Stimulated activated CD8-positive, alpha-beta memory T cell treated with anti-CD3 and anti-CD28 coated beads, Interleukin-2, amount 100 ng/mL, for 48 hours (primary cell): ENCODE data around the gene HOXA9.
A peak's percentile ranks its signal among the peaks of the same experiment; 100 is the strongest.

Source experiments
- DNase-seq, 2 donors: peaks; one replicate each; pipeline ENCODE4 v3.0.0-alpha.2; 2020; ENCODE audit warnings: low read depth in 2 of 2

Gene HOXA9

DNA sequence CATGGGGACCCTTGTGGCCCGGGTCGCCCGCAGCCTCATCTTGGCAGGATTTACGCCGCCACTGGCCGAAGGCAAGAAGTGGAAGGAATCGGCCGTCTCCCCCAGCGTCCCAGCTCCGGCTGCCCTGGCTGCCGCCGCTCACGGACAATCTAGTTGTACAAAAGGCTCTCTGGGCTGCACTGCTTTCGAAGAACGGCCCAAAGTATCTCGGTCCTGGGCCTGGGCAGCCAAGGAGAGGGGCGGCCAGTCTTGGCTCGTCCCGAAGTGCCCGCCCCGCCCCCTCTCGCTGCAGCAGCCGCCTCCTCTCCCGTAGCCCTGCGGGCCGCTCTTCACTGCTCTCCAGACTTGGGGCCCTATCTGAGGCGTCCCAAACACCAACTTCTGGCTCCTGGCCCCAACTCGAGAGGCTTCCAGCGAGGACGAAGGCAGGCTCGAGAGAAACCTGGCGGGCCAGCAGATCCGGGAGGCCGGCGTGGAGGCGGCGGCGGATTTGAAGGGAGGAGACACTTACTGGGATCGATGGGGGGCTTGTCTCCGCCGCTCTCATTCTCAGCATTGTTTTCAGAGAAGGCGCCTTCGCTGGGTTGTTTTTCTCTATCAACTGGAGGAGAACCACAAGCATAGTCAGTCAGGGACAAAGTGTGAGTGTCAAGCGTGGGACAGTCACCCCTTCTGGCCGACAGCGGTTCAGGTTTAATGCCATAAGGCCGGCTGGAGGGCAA lies 809 bp downstream of the HOXA9 start:
- no peak for DNase-seq

DNA sequence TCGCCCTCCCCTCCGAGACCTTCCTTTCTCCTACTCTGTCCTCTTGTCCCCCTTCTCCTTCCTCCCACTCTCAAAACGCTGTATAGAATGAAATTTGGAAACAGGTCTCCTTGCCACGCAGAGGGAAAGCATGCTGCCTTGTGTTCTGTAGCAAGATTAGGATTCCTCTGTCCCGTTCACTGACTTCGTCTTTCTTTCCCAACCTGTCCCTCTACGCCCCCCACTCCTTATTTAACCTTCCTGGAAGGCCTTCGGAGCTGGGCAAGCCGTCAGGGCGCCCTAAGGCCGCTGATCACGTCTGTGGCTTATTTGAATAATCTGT lies 1.3 kb downstream of the HOXA9 start:
- no peak for DNase-seq

DNA sequence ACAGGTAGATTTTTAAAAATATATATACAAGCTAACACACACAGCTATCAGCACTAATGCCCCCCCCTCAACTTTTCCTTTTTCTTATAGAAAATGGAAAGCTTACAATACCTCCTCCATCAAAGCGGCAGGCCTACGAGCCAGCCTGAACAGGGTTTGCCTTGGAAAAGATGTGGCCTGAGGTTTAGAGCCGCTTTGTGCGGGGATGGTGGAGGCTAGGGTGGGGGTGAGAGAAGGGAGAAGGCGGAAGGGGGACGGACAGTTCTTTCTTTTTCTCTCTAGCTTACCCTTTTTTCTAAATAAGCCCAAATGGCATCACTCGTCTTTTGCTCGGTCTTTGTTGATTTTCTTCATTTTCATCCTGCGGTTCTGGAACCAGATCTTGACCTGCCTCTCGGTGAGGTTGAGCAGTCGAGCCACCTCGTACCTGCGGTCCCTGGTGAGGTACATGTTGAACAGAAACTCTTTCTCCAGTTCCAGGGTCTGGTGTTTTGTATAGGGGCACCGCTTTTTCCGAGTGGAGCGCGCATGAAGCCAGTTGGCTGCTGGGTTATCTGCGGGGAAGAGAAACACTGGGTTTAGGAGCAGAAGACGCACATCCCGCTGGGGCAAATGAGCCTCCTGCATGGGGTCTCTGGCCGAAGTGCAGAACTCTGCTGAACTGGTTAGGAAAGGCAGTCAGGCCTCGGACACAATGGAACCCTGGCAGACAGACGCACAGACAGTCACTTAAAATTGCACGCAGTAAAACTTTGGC lies 1.9 kb downstream of the HOXA9 start:
- DNase-seq, result no peak

DNA sequence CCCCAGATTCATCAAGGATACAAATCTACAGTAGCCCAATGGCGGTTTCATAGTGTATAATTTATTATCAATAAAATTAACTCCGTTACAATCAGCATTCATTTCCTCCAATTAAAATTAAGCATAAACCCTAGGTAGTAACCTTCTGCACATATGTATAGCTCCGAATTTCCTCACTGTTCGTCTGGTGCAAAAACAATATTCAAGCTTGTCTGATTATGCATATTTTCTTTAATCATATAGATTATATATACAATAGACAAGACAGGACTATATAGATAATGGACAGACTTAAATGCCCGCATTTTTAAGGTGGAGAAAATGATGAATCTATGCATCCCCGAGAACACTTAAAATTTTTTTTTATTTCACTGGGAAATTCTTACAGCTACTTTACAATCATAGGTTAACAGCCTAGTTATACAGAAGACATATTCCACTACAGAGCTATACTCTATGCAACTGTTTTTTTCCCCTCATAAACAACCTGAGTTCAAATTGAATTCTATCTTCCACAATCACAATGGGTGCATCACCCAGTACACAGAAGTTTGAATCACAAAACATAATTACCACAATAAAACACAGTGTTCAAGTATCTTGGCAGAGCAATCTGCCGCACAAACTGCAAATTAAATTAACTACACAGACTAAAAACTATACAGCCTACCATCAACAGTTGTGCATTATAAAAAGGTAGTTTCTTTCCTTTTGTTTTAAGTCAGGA lies 2.6 kb downstream of the HOXA9 start:
- no peak for DNase-seq

DNA sequence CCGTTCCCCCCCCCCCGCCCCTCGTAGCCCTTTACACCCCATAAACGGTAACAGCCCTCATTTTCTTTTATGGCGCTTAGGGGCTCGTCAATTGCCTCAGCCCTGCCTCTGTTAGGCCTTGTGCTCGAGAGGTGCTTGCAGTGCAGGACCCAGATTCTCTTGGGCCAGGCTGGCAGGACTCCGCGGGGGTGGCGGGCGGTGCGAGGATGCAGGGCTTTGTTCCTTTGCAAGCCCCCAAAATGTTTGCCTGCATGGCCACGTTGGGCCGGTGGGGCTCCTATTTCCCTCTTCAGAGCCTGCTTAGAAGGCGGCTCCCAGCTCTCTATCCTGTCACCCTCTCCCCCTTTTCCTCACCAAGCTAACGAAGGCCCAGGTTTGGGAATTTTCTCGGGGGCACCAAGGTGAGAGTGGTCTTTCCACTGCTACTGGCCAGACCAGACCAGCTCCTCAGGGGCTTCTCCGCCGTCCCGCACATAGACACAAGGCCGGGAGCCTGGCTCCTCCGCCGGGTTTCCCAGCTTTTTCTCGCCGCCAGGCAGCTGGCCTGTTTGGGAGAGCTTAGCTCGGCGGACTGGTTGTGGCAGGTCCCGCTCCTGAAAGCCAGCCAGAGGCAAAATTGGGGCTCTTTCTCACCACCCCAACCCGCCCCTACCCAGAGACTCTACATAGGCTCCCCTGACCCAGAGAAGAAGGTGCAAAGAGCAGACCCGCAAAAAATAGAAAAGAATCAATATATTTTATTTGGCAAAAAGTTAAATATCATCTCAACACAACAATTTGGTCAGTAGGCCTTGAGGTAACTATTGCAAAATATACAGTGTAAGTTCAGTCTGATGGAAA lies 3.4 kb downstream of the HOXA9 start:
- no peak for DNase-seq

DNA sequence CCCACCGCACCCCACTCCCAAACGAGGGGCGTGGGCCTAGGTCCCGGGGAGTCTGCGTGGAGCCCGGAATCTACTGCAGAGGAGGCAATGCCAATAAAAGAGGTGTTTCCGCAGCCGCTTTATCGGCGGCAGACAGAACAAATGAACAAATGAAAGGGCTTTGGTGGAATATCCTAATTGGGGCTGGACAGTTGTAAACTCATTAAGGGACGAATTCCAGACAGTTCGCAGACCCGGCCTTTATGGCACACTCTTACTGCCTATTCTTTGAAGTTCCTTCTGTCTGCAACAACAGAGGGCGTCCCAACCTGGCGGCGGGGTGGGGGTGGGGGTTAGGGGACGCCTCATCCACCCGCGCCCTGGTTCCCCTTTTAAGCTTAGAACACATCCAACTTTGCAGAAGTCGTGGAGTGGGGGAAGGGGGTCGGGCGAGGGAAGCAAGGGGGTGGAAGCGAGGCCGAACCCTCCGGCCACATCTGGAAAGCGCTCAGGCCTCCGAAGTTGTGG lies 4.1 kb downstream of the HOXA9 start:
- DNase-seq, result no peak

DNA sequence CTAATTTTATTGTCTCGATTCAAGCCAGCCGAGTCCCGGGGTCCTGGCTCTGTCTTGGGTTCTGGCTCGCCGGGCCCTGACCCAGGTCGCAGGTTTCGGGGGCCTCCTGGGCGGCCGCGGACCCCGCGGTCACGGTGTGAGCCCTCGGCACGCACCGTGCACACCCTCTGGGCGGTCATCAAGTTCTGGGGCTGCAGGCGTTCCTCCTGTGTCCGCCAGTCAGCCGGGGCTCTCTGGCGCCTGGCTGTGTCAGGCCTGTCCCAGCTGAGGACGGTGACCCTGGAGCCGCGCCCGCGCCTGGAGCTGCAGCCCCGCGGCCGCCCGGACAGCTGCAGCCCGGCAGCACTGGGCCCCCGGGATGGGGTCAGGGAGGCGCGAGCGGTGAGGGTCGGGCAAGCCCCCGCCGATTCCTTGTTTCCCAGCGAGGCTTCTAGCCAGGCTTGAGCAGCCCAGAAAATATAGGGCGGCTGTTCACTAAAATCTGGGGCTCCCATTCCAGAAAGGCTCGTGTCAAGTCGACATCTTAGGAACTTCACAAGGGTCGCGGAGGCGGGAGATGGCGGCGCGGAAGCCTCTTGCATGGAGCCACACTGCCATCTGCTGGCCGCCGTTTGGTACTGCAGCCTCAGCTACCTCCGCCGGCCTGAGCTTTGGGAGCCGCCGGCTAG lies 4.7 kb downstream of the HOXA9 start:
- peak; percentile 74 to 77 for DNase-seq

DNA sequence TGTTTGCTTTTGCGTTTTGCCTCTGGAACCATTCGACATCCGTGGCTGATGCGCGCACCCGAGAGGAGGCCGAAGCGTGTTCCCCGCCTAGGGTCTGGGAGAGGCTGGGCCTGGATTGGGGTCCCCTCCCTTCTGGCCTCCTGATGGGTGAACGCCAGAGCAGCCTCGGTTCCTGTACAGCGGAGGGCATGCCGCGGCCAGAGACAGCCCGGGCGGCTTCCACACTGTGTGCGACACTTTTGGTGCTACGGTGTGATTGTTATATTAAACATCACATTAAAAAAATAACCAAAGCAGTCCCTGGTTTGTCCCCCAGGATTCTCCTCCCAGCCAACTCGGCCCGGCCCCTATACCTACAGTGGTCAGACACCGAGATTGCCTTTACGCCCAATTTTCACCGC lies 5.2 kb downstream of the HOXA9 start:
- DNase-seq, result no peak

DNA sequence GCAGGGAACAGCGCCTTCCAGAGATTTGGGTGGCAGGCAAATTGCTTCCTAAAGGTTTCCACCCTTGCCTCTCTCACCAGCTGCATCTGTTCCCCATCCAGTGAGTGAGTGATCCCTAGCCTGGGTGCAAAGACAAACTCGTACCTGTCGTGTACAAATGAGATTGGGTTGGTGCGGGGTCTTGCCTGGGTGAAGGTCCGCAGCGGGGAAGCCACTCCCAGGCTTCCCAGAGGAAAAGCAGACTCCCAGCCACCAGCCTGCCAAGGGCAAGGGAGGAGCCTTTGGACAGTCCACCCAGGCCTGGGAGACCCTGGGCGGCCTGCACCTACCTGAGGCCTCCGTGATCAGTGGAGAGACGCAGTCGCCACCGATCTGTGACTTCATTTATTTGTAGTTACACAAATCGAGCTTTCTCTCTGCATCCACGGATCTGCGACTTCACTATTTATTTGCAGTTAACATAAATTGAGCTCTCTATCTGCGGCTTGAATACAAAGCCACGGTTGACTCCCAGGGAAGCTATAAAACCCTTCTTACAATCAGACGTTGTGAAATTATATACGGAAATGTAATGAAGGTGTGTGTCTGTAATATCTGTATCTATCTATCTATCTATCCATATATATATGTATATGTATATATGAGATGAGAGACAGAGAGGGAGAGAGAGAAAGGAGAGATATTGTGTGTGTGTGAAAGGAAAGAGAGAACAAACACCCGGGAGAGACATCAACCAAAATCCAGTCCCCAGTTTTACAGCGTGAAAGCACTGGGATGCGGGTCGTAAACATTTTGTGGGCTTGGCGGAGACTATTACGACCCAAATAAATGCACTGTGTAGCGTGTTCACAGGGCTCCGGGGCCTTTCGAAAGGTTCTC lies 5.8 kb downstream of the HOXA9 start:
- DNase-seq, result no peak

DNA sequence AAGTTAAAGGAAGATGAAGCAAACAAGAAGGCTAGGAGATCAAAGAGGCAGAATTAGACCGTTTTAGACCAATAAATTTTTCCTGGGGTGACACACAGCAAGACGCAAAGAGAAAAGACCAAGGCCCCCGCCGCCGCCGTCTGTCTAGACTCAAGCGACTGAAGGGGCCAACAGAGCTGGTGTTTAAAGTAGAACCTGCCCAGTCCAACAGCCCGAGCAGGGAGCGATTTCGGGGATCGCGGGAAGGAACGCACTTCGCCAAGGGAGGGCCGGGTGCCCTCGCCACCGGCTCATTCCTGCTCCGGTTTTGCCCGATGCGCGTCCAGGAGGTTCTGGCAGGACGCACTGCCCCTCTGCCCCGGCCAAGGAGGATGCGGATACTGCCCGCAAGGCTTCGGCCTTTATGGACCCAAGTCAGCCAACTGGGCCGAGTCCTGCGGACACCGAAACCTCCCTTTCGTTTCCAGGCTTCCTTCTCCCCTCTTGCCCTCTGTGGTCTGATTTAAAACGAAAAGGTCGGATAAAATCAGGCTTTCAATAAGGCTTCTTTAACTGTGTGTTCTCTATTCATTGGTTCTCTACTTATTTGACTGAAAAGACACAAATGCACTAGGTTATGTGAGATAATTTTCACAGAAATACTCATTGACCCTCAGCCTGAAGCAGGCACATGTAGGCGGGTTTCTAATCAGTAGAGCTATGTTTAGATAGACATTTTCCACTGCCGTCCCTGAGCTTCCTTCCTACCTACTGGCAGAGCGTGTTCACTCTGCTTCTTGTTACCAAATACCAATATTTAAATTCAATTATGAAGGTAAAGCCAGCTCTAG lies 6.7 kb downstream of the HOXA9 start:
- DNase-seq, result no peak

DNA sequence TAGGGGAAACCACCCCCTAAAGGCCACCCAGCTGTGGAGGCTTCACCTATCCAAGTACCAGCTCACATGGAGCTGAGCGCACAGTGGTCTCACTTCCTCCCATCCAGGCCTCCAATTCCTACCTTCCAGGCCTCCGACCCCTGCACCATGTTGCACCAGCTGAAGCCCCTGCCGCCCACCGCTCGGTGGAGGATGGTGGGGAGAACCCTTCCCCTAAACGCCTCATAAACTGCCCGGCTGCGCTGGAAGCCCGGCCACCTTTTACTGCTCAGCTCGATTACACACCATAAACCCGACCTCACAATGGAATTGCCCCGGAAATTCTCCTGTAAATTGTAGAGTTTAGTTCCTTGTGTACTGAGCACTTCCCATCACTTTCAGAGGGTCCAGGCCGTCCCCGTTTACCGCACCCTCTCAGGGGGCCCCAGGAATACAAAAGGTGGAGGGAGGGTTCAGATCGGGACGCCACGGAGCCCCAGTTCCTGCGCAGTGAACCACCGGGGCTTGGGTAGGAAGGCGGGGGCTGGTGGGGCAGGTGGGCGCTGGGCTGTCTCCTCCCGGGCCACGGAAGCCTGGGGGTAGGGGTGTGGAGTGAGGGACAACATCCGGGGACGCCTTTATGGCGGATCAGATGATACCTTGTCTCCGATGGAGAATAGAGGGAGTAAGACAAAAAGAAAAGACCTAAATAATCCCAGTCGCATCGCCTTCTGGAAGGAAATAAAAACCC lies 7.5 kb downstream of the HOXA9 start:
- no peak for DNase-seq

DNA sequence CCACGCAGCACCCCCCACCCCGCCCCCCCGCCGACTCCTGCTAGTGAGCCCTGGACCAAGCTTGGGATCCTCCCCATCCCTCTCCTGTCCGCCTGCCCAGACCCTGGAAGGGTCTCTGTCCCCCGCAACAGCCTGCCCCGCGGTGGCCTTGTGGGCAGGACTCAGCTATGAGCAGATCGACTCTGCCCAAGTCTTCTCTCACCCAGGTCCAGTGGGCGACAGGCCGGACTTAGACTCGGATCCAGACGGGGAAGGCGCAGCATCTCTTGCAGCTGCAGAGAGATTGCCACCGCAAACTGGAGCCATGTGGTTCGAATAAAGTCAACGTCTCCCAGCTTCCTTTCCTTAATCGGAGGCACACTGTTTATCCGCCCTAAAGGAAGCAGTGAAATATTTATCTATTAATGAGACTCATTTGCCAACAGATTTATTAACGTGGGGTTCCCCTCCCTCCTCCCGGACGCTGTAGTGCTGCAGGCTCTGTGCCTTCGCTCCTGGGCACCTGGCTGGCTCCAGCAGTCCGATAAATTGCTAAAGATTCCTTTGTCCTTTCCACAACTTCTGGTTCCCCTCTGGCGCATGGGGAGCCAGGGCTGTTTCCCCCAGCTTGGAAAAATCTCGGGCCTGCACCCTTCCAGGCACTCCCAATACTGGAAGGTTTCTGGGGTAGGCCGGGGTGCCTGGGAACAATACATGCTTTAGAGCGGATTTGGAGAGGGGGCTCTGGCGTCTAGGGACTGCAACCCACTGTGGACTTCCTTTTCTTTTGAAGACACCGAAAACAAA lies 8.2 kb downstream of the HOXA9 start:
- no peak for DNase-seq

DNA sequence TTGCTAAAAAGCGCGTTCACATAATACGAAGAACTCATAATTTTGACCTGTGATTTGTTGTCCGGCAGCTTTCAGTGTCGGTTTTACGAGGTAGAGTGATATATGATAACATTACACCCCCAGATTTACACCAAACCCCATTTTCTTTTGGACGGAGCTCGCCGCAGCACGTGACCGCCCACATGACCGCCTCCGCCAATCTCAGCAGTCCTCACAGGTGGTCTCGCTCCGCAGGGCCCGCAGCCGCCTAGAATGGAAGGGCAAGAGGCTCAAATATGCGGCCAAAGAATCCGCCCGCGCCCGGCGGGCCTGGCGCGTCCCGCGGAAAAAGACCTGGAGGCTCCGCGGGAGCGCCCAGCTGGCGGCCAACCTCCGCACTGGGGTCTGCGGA lies 8.8 kb downstream of the HOXA9 start, which contains the start of gene HOXA7:
Gene HOXA7 (minus strand): TSS at position 168 of the 391 bp plus-strand sequence. CDS start 130 bp downstream, at position 38.
- no peak for DNase-seq

DNA sequence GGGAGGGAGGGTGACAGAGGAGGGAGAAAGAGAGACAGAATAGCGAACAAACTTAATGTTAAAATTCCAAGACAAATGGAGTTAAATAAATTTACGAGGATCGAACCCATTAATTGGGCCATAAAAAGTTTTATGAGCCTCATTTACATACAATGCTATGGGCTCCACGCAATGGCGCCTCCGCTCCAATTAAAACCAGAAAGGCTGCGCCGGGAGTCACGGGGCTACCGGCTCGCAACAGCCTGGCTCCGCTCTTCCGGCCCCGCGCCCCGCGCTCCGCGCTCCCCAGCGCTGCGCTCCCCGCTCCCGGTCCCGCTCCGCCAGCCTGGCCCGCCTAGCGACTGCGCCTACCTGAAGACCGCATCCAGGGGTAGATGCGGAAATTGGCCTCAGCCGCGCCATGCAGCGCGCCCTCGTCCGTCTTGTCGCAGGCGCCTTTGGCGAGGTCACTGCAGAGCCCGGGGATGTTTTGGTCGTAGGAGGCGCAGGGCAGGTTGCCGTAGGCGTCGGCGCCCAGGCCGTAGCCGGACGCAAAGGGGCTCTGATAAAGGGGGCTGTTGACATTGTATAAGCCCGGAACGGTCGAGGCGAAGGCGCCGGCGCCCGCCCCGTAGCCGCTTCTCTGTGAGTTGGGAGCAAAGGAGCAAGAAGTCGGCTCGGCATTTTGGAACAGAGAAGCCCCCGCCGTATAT lies 9.4 kb downstream of the HOXA9 start:
- DNase-seq, result no peak

DNA sequence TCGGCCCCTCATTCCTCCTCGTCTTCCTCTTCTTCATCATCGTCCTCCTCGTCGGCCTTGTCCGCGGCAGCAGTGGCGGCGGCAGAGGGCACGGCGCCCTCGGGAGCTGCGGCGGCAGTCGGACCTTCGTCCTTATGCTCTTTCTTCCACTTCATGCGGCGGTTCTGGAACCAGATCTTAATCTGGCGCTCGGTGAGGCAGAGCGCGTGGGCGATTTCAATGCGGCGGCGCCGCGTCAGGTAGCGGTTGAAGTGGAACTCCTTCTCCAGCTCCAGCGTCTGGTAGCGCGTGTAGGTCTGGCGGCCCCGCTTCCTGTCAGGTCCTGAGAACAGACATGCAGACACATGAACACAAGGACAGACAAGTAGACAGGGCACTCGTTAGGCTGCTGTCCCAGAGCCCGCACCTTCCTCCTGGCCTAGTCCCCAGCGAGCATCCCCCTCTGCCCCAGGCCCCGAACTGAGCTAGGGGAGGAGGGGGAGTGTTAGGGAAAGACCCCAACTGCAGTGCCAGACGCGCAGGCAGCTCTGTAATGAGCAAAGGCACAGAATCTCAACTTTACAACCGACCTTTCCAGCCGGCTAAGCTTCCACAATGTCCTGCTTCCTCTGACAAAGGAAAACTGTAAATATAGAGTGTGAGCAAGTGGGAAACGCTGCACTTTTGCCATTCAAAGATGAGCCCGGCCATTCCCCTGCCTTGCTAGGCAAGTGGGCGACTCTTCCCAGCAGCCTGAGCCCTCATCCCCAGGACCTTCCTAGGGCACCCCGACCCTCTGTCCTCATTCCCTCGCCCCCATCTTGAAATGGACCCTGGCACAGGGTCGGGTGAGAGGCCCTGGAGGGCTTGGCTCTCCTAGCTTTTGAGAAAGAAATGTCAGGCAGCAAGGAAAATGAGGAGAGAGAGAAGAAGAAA lies 10.2 kb downstream of the HOXA9 start:
- peak in 1 of 2 donors; percentile 40 for DNase-seq

DNA sequence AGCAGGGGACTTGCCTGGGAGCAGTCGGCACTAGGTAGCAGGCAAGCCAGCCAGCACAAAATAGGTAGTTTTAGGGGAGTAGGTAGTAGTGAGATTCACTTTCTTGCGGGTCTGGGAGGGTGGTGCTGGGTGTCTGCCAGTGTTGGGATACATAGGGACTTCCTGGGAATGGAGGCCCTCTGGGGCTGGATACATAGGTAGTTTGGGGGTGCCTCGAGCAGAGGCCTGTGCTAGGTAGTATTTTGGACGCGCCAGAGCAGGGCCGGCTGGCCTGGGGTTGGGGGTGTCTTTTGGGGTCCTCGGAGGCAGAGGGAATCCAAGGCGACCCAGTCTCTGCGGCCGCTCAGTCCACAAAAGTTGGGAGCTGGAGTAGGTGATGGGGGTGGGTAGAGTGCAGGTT lies 11.0 kb downstream of the HOXA9 start:
- no peak for DNase-seq
